ENCODE results near the gene CCKAR. TPM values are rescaled to one million over a fixed set of nuclear protein-coding genes. Genes with fewer than 3 reads are reported as not detected.

CCKAR gene
- total RNA-seq, 3 donors from 2014 or later, result not detected

DNA sequence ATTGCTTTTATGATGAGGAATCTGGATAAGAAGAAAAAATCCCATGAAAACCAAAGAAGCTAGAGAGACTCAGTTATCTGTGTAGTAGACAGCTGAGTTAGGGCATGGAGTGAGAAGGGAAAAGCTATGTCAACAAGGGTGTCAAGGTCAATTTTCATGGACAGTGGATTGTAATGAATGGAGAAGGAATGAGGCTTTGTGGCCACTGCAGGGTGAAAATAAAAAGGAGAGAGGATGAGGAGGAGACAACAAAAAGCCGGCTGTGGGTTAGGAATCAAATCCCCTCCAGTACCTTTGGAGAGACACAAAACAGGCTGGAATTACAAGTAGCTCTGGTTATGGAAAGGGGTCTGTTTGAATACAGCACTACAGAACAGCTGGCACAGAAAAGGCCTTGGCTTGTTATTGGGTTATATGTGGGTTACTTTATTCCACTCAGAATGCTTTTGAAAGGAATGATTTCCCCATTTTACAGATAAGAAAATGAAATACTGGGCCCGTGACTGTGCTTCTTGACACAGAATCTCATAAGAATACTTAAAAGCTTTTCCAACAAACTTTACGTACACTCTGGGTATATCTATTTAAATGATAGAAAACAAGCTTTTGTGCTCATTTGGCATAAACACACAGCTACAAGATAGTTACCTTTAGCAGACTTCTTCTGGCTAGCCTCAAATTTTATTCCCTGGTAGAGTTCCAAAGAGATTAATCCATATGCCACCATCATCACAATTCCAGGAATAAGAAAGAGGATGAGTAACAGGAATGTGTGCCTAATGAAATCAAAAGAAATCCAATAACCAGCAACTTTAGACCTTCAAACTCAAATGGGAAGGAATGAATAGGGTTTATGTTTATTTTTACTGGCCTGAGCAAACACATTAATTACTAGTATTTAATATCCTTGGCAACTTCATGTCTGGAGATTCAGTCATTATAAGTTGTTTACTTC lies 7.5 kb downstream of the CCKAR start:
- no peak for DNase-seq (ENCODE audit: low spot score in 2 of 2)
- no peaks in the 10 kb centered on the region for H3K4me1 ChIP-seq

DNA sequence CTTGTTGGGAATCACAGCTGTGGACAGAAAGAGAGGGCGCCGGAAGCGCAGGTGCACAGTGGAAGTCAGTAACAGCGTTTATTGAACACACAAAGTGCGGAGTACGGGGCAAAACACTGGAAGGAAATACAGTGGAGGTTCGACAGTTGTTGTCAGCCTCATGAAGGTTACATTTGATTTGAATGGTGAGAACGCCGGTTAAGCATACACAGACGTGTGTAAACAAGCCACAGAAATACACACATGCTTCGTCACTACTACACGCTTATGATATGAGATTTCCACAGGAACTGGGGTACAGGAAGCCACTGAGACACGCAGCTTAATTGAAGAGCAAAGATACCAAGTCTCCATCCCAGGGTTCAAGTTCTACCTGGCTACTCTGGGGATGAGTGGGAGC lies 12.0 kb downstream of the CCKAR start:
- H3K4me1 ChIP-seq, result no peaks in the 10 kb centered on the region
- TF ChIP-seq, protein P1, sequence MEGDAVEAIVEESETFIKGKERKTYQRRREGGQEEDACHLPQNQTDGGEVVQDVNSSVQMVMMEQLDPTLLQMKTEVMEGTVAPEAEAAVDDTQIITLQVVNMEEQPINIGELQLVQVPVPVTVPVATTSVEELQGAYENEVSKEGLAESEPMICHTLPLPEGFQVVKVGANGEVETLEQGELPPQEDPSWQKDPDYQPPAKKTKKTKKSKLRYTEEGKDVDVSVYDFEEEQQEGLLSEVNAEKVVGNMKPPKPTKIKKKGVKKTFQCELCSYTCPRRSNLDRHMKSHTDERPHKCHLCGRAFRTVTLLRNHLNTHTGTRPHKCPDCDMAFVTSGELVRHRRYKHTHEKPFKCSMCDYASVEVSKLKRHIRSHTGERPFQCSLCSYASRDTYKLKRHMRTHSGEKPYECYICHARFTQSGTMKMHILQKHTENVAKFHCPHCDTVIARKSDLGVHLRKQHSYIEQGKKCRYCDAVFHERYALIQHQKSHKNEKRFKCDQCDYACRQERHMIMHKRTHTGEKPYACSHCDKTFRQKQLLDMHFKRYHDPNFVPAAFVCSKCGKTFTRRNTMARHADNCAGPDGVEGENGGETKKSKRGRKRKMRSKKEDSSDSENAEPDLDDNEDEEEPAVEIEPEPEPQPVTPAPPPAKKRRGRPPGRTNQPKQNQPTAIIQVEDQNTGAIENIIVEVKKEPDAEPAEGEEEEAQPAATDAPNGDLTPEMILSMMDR (IDR thresholded peaks at IDR 0.05), result no peak
- no peak for TF ChIP-seq POLR2AphosphoS5 (IDR thresholded peaks at IDR 0.05)
- TF ChIP-seq POLR2A (IDR thresholded peaks at IDR 0.05), result no peak
- intact Hi-C loops (cut with DNase I; ENCODE audit: low total_unique reads), result no loop called here
- no peak overlapping the region for H3K4me3 ChIP-seq
- H3K36me3 ChIP-seq, result no peaks in the 10 kb centered on the region
- no peaks in the 10 kb centered on the region for H3K27me3 ChIP-seq
- DNase-seq (ENCODE audit: low spot score in 2 of 2), result no peak
- no peaks in the 10 kb centered on the region for H3K9me3 ChIP-seq
- H3K27ac ChIP-seq, result no peak overlapping the region

More for the DNA sequence above, 7.5 kb downstream of the CCKAR start:
- no peaks in the 10 kb centered on the region for H3K9me3 ChIP-seq
- no peaks in the 10 kb centered on the region for H3K27me3 ChIP-seq
- H3K4me3 ChIP-seq, result no peak overlapping the region
- H3K27ac ChIP-seq, result no peak overlapping the region
- intact Hi-C loops (cut with DNase I; ENCODE audit: low total_unique reads), result no loop called here
- TF ChIP-seq POLR2A (IDR thresholded peaks at IDR 0.05), result no peak
- no peak for TF ChIP-seq POLR2AphosphoS5 (IDR thresholded peaks at IDR 0.05)
- TF ChIP-seq, protein P1 (IDR thresholded peaks at IDR 0.05), result no peak
- H3K36me3 ChIP-seq, result no peaks in the 10 kb centered on the region

DNA sequence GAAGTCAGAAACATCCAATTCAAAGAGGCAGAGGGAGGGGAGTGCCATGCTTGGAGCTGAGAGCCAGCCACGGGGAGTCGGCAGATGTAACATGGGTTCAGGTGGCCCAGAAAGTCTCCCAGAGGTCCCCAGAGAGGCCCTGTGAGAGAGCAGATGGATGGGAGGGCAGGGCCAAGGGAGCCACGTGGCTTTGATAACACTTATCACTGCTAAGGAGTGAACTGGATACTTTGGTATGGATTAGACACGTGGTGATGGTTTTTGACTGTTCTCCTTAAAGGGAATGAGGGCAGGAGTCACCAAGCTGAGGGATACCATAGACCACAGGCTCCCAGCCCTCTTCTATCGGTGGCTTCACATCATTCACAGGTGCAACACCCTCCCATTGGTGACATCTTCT lies 13.7 kb downstream of the CCKAR start:
- intact Hi-C loops (cut with DNase I; ENCODE audit: low total_unique reads), result loop anchor here (1.0 kb wide), 1 partner anchor 35 kb away; no protein-coding TSS in a partner anchor
- DNase-seq (ENCODE audit: low spot score in 2 of 2), result no peak
- no peaks in the 10 kb centered on the region for H3K27me3 ChIP-seq
- H3K27ac ChIP-seq, result no peak overlapping the region
- no peak overlapping the region for H3K4me3 ChIP-seq
- H3K4me1 ChIP-seq, result no peaks in the 10 kb centered on the region
- H3K36me3 ChIP-seq, result no peaks in the 10 kb centered on the region
- no peaks in the 10 kb centered on the region for H3K9me3 ChIP-seq
- TF ChIP-seq POLR2A (IDR thresholded peaks at IDR 0.05) (no peak), POLR2AphosphoS5 (IDR thresholded peaks at IDR 0.05) (no peak)
- TF ChIP-seq, protein P1 (IDR thresholded peaks at IDR 0.05), result no peak

DNA sequence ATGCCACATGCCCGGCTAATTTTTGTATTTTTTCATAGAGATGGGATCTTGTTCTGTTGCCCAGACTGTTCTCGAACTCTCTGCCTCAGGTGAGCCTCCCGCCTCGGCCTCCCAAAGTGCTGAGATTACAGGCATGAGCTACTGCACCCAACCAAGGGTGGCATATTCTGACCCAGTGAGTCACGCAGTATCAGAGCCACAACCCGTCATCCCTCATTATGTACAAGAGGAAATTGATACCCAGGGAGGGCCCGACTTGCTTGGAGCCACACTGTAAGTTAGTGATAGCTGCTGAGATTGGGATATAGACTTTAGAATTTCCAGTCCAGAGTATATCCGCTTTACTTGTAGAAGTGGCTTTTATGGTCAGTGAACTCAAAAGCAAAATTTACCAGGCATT lies 14.6 kb downstream of the CCKAR start:
- Histone ChIP-seq H3K36me3 (no peaks in the 10 kb centered on the region), H3K27ac (no peak overlapping the region), H3K27me3 (no peaks in the 10 kb centered on the region), H3K9me3 (no peaks in the 10 kb centered on the region), H3K4me1 (no peaks in the 10 kb centered on the region), H3K4me3 (no peak overlapping the region)
- no peak for DNase-seq (ENCODE audit: low spot score in 2 of 2)
- intact Hi-C loops (cut with DNase I; ENCODE audit: low total_unique reads), result loop anchor here (1.0 kb wide), 1 partner anchor 36 kb away; no protein-coding TSS in a partner anchor
- TF ChIP-seq, protein P1 (IDR thresholded peaks at IDR 0.05), result no peak
- TF ChIP-seq POLR2A (IDR thresholded peaks at IDR 0.05) (no peak), POLR2AphosphoS5 (IDR thresholded peaks at IDR 0.05) (no peak)

DNA sequence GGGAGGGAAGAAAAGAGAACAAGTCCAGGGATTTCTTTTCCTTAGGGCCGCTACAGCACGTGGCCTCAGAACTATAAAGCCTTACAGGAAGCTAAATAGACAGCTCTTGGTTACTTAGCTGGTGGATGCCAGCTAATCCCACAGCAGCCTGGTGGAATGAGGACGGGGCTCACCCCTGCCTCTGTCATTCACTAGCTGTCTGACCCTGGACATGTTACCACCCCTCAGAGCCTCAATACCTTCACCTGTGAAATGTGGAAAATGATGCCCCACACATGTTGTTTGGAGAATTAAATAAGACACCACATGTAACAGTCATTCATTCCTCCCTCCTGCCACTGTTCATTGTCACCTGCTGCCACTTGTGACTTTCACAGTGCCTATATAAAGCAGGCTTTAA lies 15.7 kb downstream of the CCKAR start:
- no peaks in the 10 kb centered on the region for H3K36me3 ChIP-seq
- H3K4me3 ChIP-seq, result no peak overlapping the region
- no peaks in the 10 kb centered on the region for H3K9me3 ChIP-seq
- H3K27me3 ChIP-seq, result no peaks in the 10 kb centered on the region
- H3K27ac ChIP-seq, result no peak overlapping the region
- DNase-seq (ENCODE audit: low spot score in 2 of 2), result no peak
- TF ChIP-seq POLR2AphosphoS5 (IDR thresholded peaks at IDR 0.05) (no peak), POLR2A (IDR thresholded peaks at IDR 0.05) (no peak)
- TF ChIP-seq, protein P1 (IDR thresholded peaks at IDR 0.05), result no peak
- no peaks in the 10 kb centered on the region for H3K4me1 ChIP-seq
- intact Hi-C loops (cut with DNase I; ENCODE audit: low total_unique reads), result no loop called here

All from breast epithelium (tissue), 4 donors.